NCI-H2081 treated with DMSO at 0.1 percent for 48 hours (cell line): ENCODE measurements around the gene WTIP.
"Not testable (repeated sequence)": the region's sequence is repeated elsewhere in the genome, so short reads cannot be mapped to it uniquely, and the experiment has no call there.

Experiments used
- DNase-seq: peaks from one replicate; lab custom pipeline; 2025; lab: John Stamatoyannopoulos, UW

Gene WTIP

DNA sequence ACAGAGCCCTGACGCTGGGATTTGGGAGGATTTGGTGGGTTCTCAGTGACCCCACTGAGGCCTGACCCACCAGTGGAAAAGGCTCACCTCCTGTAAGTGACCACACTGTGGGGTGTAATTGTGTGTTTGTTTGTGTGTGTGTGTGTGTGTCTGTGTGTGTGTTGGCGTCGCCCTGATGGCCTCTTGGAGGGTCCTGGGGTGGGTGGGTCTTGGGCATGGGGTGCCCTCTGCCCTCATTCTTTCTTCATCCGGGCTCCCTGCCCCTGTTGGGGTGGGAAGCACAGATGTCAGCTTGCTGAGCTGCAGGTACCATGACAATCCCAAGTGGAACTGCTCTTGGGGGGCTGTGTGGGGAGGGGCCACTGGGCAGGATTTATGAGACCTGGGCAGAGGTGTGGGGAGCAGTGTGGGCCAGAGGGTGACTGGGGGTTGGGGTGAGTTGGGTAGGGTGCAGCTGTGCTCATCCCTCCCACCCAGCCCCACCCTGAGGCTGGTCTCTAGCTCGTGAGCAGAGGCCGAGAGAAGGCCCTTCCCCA lies 22.8 kb downstream of the WTIP start:
- no peak for DNase-seq

DNA sequence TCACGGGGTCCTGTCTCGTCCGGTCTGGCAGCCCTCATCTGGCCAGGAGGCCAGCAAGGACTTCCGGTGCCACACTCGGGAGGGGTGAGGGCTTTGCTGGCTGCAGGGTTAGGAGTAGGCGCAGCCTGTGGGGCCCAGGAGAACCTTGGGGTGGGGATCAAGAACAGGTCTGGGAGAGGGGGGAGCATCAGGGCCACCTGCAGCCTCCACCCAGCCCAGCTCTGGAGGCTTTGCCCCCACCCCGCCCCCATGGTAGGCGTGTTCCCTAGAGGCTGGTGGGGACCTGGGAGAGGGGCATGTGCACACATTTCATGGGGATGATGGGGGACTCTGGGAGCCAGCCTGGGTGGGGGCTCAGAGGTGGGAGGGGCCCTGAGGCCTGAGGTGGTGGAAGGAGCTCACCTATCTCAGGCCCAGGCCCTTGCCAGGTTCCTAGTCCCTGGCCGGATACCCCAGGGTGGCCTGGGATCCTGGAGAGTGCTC lies 23.3 kb downstream of the WTIP start:
- no peak for DNase-seq

DNA sequence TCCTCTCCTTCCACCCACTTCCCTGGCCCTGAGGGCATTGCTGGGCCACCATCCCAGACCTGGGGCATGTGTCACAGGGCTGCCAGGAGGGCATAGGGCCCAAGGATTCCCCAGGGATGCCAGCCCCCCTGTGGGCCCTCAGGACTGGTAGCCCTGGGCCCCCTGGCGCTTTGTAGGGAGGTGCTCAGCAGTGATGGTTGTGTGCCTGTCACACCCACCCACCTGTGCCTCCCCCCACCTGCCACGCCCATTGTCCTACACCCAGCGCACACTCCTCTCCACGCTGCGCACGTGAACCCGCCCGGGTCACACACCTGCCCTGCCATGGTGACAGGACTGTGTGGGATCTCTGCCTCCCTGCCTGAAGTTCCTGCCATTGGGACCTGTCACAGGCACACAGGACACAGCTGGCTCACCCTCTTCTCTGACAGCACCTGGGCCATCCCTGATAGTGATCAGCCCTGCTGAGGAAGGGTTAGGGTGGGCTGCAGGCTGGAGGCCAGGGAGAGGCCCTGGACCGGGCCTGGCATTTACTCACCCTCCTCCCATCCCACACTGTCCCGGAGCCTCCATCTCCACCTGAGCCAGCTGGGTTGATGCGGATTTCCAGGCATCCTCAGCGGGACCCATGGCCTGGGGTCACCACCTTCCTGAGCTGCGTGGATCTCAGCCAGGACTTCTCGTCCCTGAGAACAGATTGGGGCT lies 23.9 kb downstream of the WTIP start:
- DNase-seq, result no peak

DNA sequence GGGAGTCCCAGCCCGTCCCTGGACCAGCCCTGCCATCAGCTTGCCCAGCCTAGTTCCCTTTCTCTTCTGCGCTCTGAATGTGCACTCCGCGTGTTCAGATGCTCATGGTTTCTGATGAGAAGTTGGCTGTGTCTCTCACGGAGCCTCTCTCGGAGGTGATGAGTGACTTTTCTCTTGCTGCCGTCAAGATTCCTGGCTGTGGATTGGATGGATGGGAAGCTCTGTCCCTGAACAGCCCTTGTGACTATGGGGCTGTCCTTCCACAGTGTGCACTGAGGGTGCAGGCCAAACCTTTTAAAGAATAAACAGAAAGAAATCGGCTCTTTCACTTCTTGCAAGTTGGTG lies 24.4 kb downstream of the WTIP start:
- no peak for DNase-seq

- no peak for DNase-seq
These were observed 26.0 kb downstream of the WTIP start for GRCh38 chr19:34507414-34508067.

- DNase-seq, result no peak
These were observed 27.0 kb downstream of the WTIP start for GRCh38 chr19:34508540-34508939.

GRCh38 chr19:34510904-34511303 lies 29.3 kb downstream of the WTIP start:
- not testable (repeated sequence) for DNase-seq

GRCh38 chr19:34512254-34512822 lies 30.8 kb downstream of the WTIP start:
- DNase-seq, result no peak

DNA sequence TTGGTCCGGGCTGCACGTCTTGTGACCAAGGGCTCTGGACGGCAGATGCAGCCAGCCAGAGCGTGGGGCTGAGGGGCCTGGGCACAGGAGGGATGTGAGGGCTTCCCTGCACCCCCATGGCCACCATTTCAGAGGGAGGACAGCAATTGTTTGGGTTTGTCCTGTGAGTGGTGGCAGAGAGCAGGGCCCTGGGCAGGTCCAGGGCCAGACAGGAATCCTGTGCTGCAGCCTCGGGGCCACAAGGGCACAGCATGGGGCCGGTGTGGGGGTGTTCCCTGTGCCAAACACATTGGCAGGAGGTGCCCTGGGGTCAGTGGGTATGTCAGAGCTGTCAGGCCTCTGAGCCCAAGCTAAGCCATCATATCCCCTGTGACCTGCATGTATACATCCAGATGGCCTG lies 32.2 kb downstream of the WTIP start:
- no peak for DNase-seq

DNA sequence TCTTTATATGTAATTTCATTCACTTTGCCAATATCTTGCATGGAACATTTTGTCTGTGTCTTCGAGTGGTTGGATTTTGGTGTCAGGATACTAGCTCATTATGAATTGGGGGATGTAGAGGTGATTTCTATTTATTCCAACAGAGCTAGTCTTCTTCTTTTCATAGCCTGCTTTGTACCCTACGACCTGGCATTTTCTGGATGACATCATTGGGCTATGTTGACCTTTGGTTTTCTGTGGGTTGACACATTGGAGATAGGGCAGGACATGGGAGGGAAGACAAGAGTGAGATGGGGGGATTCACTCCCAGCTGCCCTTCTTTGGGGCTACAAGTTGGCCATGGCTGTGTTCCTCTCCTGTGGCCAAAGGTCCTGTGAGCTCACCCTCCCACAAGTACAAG lies 38.0 kb downstream of the WTIP start:
- DNase-seq, result no peak

DNA sequence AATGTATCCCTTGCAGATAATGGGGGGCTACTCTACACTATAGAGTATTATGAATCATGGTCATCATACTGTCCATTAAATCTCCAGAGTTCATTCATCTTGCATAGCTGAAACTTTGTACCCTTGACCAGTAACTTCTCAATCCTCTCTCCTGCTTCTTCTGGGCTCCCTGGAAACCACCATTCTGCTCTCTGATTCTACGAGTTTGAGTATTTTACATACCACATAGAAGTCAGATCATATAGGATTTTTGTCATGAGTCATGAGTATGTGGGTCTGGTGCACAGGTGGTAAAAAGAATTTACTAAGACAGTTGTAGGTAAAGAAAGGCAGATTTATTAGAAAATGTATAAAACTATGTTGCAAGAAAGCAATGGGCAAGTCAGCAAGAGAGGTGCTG lies 41.9 kb downstream of the WTIP start:
- no peak for DNase-seq

DNA sequence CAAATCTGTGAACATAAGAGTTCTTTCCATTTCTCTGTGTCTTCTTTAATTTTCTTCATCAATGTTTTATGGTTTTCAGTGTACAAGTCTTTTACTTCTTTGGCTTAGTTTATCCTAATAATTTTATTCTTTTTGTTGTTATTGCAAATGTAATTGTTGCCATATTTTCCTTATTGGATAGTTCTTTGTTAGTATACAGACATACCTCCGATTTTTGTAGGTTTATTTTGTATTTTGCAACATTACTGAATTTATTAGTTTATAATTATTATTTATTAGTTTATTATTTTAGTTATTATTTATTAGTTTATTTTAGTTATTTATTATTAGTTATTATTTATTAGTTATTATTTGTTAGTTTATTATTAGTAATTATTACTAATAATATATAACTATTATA lies 43.4 kb downstream of the WTIP start:
- DNase-seq, result no peak

GRCh38 chr19:34534206-34534605 lies 52.6 kb downstream of the WTIP start:
- no peak for DNase-seq

- DNase-seq, result no peak
These were observed 57.8 kb downstream of the WTIP start for GRCh38 chr19:34539396-34539795.

GRCh38 chr19:34540811-34541557 lies 59.4 kb downstream of the WTIP start:
- no peak for DNase-seq

DNA sequence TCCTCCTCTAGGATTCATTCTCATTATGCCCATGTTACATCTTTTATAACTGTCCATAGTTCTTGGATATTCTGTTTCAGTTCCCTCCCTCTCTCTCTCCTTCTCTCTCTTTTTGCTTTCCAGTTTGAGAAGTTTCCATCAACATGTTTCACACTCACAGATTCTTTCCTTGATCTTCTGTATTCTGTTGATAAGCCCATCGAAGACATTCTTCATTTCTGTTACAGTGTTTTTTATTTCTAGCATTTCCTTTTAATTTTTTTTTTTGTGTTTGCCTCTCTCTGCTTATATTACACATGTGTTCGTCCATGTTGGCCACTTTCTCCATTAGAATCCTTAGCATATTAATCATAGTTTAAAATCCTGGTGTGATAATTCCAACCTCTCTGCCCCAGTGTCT lies 68.3 kb downstream of the WTIP start:
- DNase-seq, result no peak

DNA sequence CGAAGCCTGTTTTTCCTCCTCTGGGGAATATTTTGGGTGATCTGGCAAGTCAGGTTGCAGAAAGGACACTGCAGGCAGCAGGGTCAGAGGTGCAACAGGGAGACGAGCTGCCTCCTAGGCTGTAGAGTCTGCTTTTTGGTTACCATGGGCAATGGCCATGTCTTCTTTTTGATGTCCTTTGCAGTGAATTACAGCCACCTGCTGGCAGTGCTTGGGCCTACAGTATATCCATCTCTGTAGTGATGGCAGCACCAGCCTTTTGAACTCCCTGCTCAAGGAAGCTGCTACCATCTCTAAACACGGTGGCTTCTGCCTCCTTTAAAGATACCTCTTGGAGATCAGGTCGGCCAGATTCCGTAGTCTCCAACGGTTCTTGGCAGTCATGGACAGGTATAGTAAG lies 73.9 kb downstream of the WTIP start:
- no peak for DNase-seq

DNA sequence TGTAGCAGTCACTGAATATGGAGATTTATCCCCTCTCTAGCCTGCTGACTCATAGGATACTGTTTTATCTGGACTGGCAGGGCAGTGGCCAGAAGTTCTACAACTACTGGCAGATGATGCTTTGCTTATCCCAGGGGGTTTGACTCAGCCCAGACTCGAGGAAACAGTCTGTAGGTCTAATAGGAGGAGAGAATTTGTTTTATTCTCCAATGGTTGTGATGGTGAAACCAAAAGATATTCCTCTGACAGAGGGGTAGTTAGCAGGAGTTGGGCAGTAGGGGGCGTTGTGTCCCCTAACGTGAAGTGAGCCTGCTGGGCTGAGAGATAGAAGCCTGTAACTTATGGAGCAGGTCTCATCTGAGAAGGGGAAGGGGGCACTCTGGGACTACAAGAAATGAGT lies 74.9 kb downstream of the WTIP start:
- no peak for DNase-seq

DNA sequence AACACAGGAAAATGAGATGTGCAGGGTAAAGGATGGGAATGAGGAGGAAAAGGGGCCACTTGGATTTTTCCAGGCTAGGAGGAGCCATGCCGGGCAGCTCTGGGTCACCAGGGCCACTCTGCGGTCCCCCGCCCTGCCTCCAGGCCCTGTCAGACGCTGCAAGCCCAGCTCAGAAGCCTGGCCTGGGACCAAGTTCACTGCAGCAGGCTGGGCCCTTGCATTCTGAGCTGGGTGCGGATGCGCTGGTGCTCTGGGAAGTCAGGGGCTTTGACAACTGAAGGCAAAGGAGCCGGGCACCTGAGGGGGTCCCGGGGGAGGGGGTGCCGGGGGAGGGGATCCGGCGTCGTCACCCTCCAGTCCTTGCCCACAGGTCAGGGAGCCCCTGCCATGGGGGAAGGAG lies 77.5 kb downstream of the WTIP start:
- DNase-seq, result no peak

- no peak for DNase-seq
These were observed 78.7 kb downstream of the WTIP start for GRCh38 chr19:34560229-34560628.
